H1 (cell line): Measurements from ENCODE around the gene CWH43. TPM values are rescaled to one million over a fixed set of nuclear protein-coding genes. Genes with fewer than 3 reads are reported as not detected.

Experiments
- CTCF ChIA-PET: fragments of 300-600 bp; sonication (Branson Sonifier 250); formaldehyde crosslinking; loops from one replicate; lab custom pipeline; 2021; ENCODE audit not compliant: partially characterized antibody; lab: Charles Lee
- POLR2A ChIA-PET: fragments of 300-600 bp; sonication (Branson Sonifier 250); formaldehyde crosslinking; loops from one replicate; lab custom pipeline; 2021; ENCODE audit warnings: inconsistent platforms; ENCODE audit not compliant: partially characterized antibody; lab: Charles Lee
- DNase-seq, 2 experiments: peaks; one replicate each; pipeline versions ENCODE4 v3.0.0 to v3.0.0-alpha.2; 2010 to 2022; ENCODE audit warnings: low spot score in 2 of 2, low read depth in 1 of 2, mixed read lengths in 1 of 2
- FAIRE-seq: peaks from 2 replicates; lab custom pipeline; 2011; peaks lifted over from hg19 to GRCh38; lab: Jason Lieb, UNC
- H2AFZ ChIP-seq: 2 replicates; pipeline ENCODE4 v1.8.1; 2012; ENCODE audit warnings: low read length, inconsistent platforms
- H2AK5ac ChIP-seq: 2 replicates; pipeline ENCODE4 v1.6.1; 2013; ENCODE audit warnings: low read depth, low read length
- H2BK120ac ChIP-seq: replicated peaks from 2 replicates; pipeline ENCODE3; 2013; ENCODE audit warnings: low read depth, low read length, inconsistent platforms
- H2BK12ac ChIP-seq: 2 replicates; pipeline ENCODE4 v1.6.1; 2013; ENCODE audit warnings: low read depth, low read length
- H2BK15ac ChIP-seq: 2 replicates; pipeline ENCODE4 v1.6.1; 2013; ENCODE audit warnings: low read length
- H2BK20ac ChIP-seq: 2 replicates; pipeline ENCODE4 v1.6.1; 2013; ENCODE audit warnings: low read length
- H2BK5ac ChIP-seq: 2 replicates; pipeline ENCODE4 v1.6.1; 2013; ENCODE audit warnings: low read depth, low read length
- H3K14ac ChIP-seq: 2 replicates; pipeline ENCODE4 v1.6.1; 2013; ENCODE audit warnings: inconsistent platforms; ENCODE audit not compliant: insufficient read length
- H3K18ac ChIP-seq: 2 replicates; pipeline ENCODE4 v1.6.1; 2013; ENCODE audit warnings: low read length; ENCODE audit errors: extremely low read depth
- H3K23ac ChIP-seq: 2 replicates; pipeline ENCODE4 v1.6.1; 2013; ENCODE audit warnings: inconsistent platforms; ENCODE audit not compliant: insufficient read length
- H3K23me2 ChIP-seq: 2 replicates; pipeline ENCODE4 v1.6.1; 2013; ENCODE audit warnings: low read depth, low read length
- H3K27ac ChIP-seq: 2 replicates; pipeline ENCODE4 v1.6.1; 2011; ENCODE audit warnings: low read depth, low read length, inconsistent platforms
- H3K27me3 ChIP-seq, 4 experiments: replicated peaks in 1 of 4; 1 replicate in 1 of 4; 2 replicates in 3 of 4; pipeline versions ENCODE4 v1.6.1 to v1.8.1; 2011 to 2013; ENCODE audit warnings: low read length in 3 of 4, mild to moderate bottlenecking in 3 of 4, inconsistent platforms in 2 of 4, mixed read lengths in 2 of 4, moderate library complexity in 1 of 4; ENCODE audit not compliant: control insufficient read depth in 3 of 4, insufficient read depth in 3 of 4; ENCODE audit errors: extremely low read depth in 1 of 4
- H3K36me3 ChIP-seq, 4 experiments: 2 replicates each; pipeline versions ENCODE4 v1.6.1 to v1.8.1; 2011 to 2013; ENCODE audit warnings: mild to moderate bottlenecking in 4 of 4, low read length in 3 of 4, moderate library complexity in 2 of 4, control low read depth in 1 of 4, inconsistent platforms in 1 of 4; ENCODE audit not compliant: insufficient read depth in 4 of 4, control insufficient read depth in 2 of 4
- H3K4ac ChIP-seq: replicated peaks from 2 replicates; pipeline ENCODE3; 2013; ENCODE audit warnings: low read length, low read depth, mixed read lengths, inconsistent platforms; ENCODE audit not compliant: insufficient read length
- H3K4me1 ChIP-seq, 4 experiments: replicated peaks in 1 of 4; 1 replicate in 1 of 4; 2 replicates in 3 of 4; pipeline versions ENCODE4 v1.6.1 to v1.8.1; 2011 to 2013; ENCODE audit warnings: low read length in 3 of 4, inconsistent platforms in 2 of 4, mixed read lengths in 1 of 4; ENCODE audit not compliant: insufficient read depth in 4 of 4, control insufficient read depth in 3 of 4
- H3K4me2 ChIP-seq, 2 experiments: 2 replicates each; pipeline versions ENCODE4 v1.6.1 to v1.8.1; 2011 to 2013; ENCODE audit warnings: low read depth in 2 of 2, low read length in 2 of 2, control low read depth in 1 of 2, inconsistent platforms in 1 of 2, mild to moderate bottlenecking in 1 of 2; ENCODE audit not compliant: insufficient read depth in 1 of 2
- H3K4me3 ChIP-seq, 4 experiments: fragments of 200-600, 300-600 bp in 1 of 4; sonication (generic), shearing (Covaris generic), sonication (Bioruptor Twin) in 1 of 4; 2 replicates each; pipeline versions ENCODE4 v1.5.1 to v1.8.1; 2011 to 2016; ENCODE audit warnings: low read length in 4 of 4, low read depth in 3 of 4, control low read depth in 2 of 4, inconsistent platforms in 2 of 4, mild to moderate bottlenecking in 2 of 4, mixed read lengths in 1 of 4, moderate library complexity in 1 of 4; ENCODE audit not compliant: insufficient read depth in 2 of 4; ENCODE audit errors: extremely low read depth in 1 of 4
- H3K56ac ChIP-seq: replicated peaks from 2 replicates; pipeline ENCODE3; 2013; ENCODE audit warnings: low read depth, mild to moderate bottlenecking, mixed read lengths, low read length, inconsistent platforms; ENCODE audit not compliant: insufficient read length
- H3K79me1 ChIP-seq: 2 replicates; pipeline ENCODE4 v1.6.1; 2013; ENCODE audit warnings: low read depth, low read length, control low read depth
- H3K79me2 ChIP-seq, 2 experiments: 2 replicates each; pipeline versions ENCODE4 v1.6.1 to v1.8.1; 2012 to 2013; ENCODE audit warnings: low read length in 2 of 2, mild to moderate bottlenecking in 2 of 2, inconsistent platforms in 1 of 2; ENCODE audit not compliant: insufficient read depth in 2 of 2, control insufficient read depth in 1 of 2
- H3K9ac ChIP-seq, 4 experiments: replicated peaks in 1 of 4; 1 replicate in 1 of 4; 2 replicates in 3 of 4; pipeline versions ENCODE4 v1.6.1 to v1.8.1; 2011 to 2013; ENCODE audit warnings: low read depth in 3 of 4, low read length in 3 of 4, control low read depth in 2 of 4, mild to moderate bottlenecking in 2 of 4, moderate library complexity in 2 of 4, inconsistent platforms in 1 of 4; ENCODE audit errors: extremely low read depth in 1 of 4
- H3K9me3 ChIP-seq, 2 experiments: 2 replicates each; pipeline versions ENCODE4 v1.6.1 to v1.8.1; 2012 to 2013; ENCODE audit warnings: mild to moderate bottlenecking in 2 of 2, moderate library complexity in 2 of 2, control low read depth in 1 of 2, inconsistent platforms in 1 of 2, low read depth in 1 of 2, low read length in 1 of 2, mixed read lengths in 1 of 2; ENCODE audit not compliant: insufficient read depth in 2 of 2
- H4K20me1 ChIP-seq, 2 experiments: replicated peaks in 1 of 2; 2 replicates each; pipeline versions ENCODE3 to v1.8.1; 2011 to 2013; ENCODE audit warnings: inconsistent platforms in 2 of 2, low read length in 2 of 2, mild to moderate bottlenecking in 1 of 2; ENCODE audit not compliant: insufficient read depth in 2 of 2, control insufficient read depth in 1 of 2
- H4K5ac ChIP-seq: 2 replicates; pipeline ENCODE4 v1.6.1; 2013; ENCODE audit warnings: low read length, low read depth, mixed read lengths, inconsistent platforms; ENCODE audit not compliant: insufficient read length
- H4K8ac ChIP-seq: 2 replicates; pipeline ENCODE4 v1.8.0; 2013; ENCODE audit warnings: mild to moderate bottlenecking, moderate library complexity, low read length, inconsistent platforms; ENCODE audit not compliant: insufficient read depth; ENCODE audit errors: extremely low read depth
- H4K91ac ChIP-seq: replicated peaks from 2 replicates; pipeline ENCODE3; 2013; ENCODE audit warnings: low read length, mixed read lengths, inconsistent platforms; ENCODE audit not compliant: insufficient read length
- CEBPB ChIP-seq: IDR thresholded peaks from 2 replicates; pipeline ENCODE4 v1.6.1; 2012; ENCODE audit warnings: low read depth, low read length
- EGR1 ChIP-seq: IDR thresholded peaks from 2 replicates; pipeline ENCODE4 v1.6.1; 2011; ENCODE audit warnings: low read depth, low read length, borderline replicate concordance
- EZH2 ChIP-seq: fragments of 200-600 bp; sonication (generic); IDR thresholded peaks from 2 replicates; pipeline ENCODE4 v1.7.1; 2012; ENCODE audit warnings: low read depth, mild to moderate bottlenecking, moderate library complexity, low read length, inconsistent platforms; ENCODE audit not compliant: severe bottlenecking
- GABPA ChIP-seq: IDR thresholded peaks from 2 replicates; pipeline ENCODE4 v1.6.1; 2011; ENCODE audit warnings: mild to moderate bottlenecking, low read length, moderate library complexity, borderline replicate concordance; ENCODE audit not compliant: insufficient read depth
- GTF2F1 ChIP-seq: IDR thresholded peaks from 2 replicates; pipeline ENCODE4 v1.6.1; 2012; ENCODE audit warnings: low read depth, low read length, improper control_type of control experiment, borderline replicate concordance
- HDAC6 ChIP-seq: IDR thresholded peaks from one replicate; pipeline ENCODE4 v1.7.1; 2012; ENCODE audit warnings: low read depth, mild to moderate bottlenecking, inconsistent platforms, low read length, moderate library complexity
- KDM1A ChIP-seq: fragments of 200-600, 300-600 bp; sonication (generic); IDR thresholded peaks from 2 replicates; pipeline ENCODE4 v1.7.1; 2016; ENCODE audit warnings: mild to moderate bottlenecking, low read length, borderline replicate concordance
- POLR2AphosphoS5 ChIP-seq: IDR thresholded peaks from 2 replicates; pipeline ENCODE4 v1.6.1; 2011; ENCODE audit warnings: low read depth, low read length
- SIN3A ChIP-seq, 2 experiments: IDR thresholded peaks in 1 of 2; conservative IDR thresholded peaks in 1 of 2; 2 replicates each; pipeline ENCODE4 v1.6.1; 2011 to 2012; ENCODE audit warnings: low read length in 2 of 2, improper control_type of control experiment in 1 of 2, low read depth in 1 of 2, mild to moderate bottlenecking in 1 of 2
- SIX5 ChIP-seq: IDR thresholded peaks from 2 replicates; pipeline ENCODE4 v1.6.1; 2011; ENCODE audit warnings: mild to moderate bottlenecking, low read depth, low read length
- SP4 ChIP-seq: IDR thresholded peaks from 2 replicates; pipeline ENCODE4 v1.6.1; 2012; ENCODE audit warnings: low read length, inconsistent platforms
- TBP ChIP-seq: IDR thresholded peaks from 2 replicates; pipeline ENCODE4 v1.6.1; 2011; ENCODE audit warnings: low read depth, low read length, improper control_type of control experiment
- ZNF274 ChIP-seq: IDR thresholded peaks from 2 replicates; pipeline ENCODE4 v1.7.0; 2012; ENCODE audit warnings: low read length, borderline replicate concordance; ENCODE audit errors: extremely low read depth
- WGBS, 2 experiments: shearing (Covaris generic) in 1 of 2; methylation state at CpG; one replicate each; pipeline versions ENCODE4 v1.1.6 to v1.1.7; 2013 to 2015; ENCODE audit warnings: low lambda C conversion rate in 2 of 2, mixed read lengths in 2 of 2, inconsistent platforms in 1 of 2, low coverage in 1 of 2, missing lambda C conversion rate in 1 of 2; ENCODE audit not compliant: insufficient replicate concordance in 2 of 2, insufficient coverage in 1 of 2, insufficient read length in 1 of 2; ENCODE audit errors: extremely low coverage in 1 of 2, missing lambda C conversion rate in 1 of 2; 5-methylcytosine and 5-hydroxymethylcytosine counted together
- polyA plus RNA-seq, 7 experiments: library from polyadenylated mRNA; depleted of rRNA in 3 of 7; stranded (reverse) in 5 of 7; unstranded in 2 of 7; fragments of >200 nt in 5 of 7; fragments of 200-250 nt in 2 of 7; gene quantifications; 1 replicate in 5 of 7; 2 replicates in 1 of 7; 4 replicates in 1 of 7; pipeline versions ENCODE4 v1.2.1 to v1.2.3, GENCODE V29; 2011 to 2013; ENCODE audit warnings: missing spikeins in 2 of 7, mixed read lengths in 2 of 7
- total RNA-seq: library from RNA; stranded (reverse); fragmentation: NEBNext Ultra II Directional; extraction: Animal tissue kit (Norgen Biotek cat#: 25700); gene quantifications from 2 replicates; pipeline ENCODE4 v1.2.1, GENCODE V29; 2021
- TF ChIP-seq, protein P1 (sequence below): IDR thresholded peaks from 2 replicates; pipeline ENCODE4 v1.6.1; 2012; ENCODE audit warnings: inconsistent platforms

CWH43 gene
- total and polyA plus RNA-seq, 2 of the 8 experiments (the other 6 are each of a cell fraction or from before 2014, with no cell fraction given): not detected

- no peak overlapping the region for H3K4me2 ChIP-seq
- H3K79me1 ChIP-seq: no peaks in the 10 kb centered on the region
- H3K36me3 ChIP-seq: no peaks in the 10 kb centered on the region
- no peak overlapping the region for H4K8ac ChIP-seq
- no peak overlapping the region for H3K27ac ChIP-seq
- POLR2A ChIA-PET: no interaction called here
- no peak overlapping the region for H3K4me3 ChIP-seq
- no peak for DNase-seq
- H3K18ac ChIP-seq: no peak overlapping the region
- no peak overlapping the region for H2BK5ac ChIP-seq
- H2BK12ac ChIP-seq: no peak overlapping the region
- no peak for FAIRE-seq
- no peaks in the 10 kb centered on the region; a peak in 2 of 7 replicates for H3K27me3 ChIP-seq
- H3K4ac ChIP-seq: no peak overlapping the region
- H2BK20ac ChIP-seq: no peak overlapping the region
- H4K5ac ChIP-seq: no peak overlapping the region
- no peaks in the 10 kb centered on the region for H3K23me2 ChIP-seq
- CTCF ChIA-PET: interaction anchor here (1.0 to 1.4 kb wide), 2 partner anchors 10 to 12 kb away, joined by 3 read pairs; no protein-coding TSS in a partner anchor
- H3K79me2 ChIP-seq: no peaks in the 10 kb centered on the region
- no peak overlapping the region for H2AFZ ChIP-seq
- peaks cover 3 to 5% of the 10 kb centered on the region in 2 experiments; a peak in 2 of 4 replicates for H3K9me3 ChIP-seq
- H4K91ac ChIP-seq: no peak overlapping the region
- no peak overlapping the region for H3K56ac ChIP-seq
- no peak overlapping the region for H2BK120ac ChIP-seq
- no peak overlapping the region for H3K14ac ChIP-seq
- H4K20me1 ChIP-seq: no peaks in the 10 kb centered on the region
- H3K4me1 ChIP-seq: no peaks in the 10 kb centered on the region
- no peak overlapping the region for H3K9ac ChIP-seq
- H2AK5ac ChIP-seq: no peak overlapping the region
- H3K23ac ChIP-seq: no peak overlapping the region
- 83% methylated on average over 2 of the region's 2 CpGs; no CpG with 5 or more reads in 1 of the 2 experiments for WGBS, 2 experiments
- no peak overlapping the region for H2BK15ac ChIP-seq
- TF ChIP-seq SP4 (no peak), CEBPB (no peak), EZH2 (no peak), HDAC6 (no peak), GTF2F1 (no peak), ZNF274 (no peak), POLR2AphosphoS5 (no peak), SIN3A (conservative IDR thresholded peaks at IDR 0.05 in 1 of 2, IDR thresholded peaks at IDR 0.05 in 1 of 2; ENCODE audit: low read depth in 1 of 2, low read length in 2 of 2) (no peak), GABPA (no peak), SIX5 (no peak), TBP (no peak), KDM1A (no peak), EGR1 (no peak)
- TF ChIP-seq, protein P1, sequence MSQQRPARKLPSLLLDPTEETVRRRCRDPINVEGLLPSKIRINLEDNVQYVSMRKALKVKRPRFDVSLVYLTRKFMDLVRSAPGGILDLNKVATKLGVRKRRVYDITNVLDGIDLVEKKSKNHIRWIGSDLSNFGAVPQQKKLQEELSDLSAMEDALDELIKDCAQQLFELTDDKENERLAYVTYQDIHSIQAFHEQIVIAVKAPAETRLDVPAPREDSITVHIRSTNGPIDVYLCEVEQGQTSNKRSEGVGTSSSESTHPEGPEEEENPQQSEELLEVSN: no peak
- TF ChIP-seq, all 59 proteins: peak for 0
Observed at GRCh38 chr4:48937033-48937432, 49.0 kb upstream of the CWH43 start.
